ENCODE measurements around the gene SOWAHB.
"Not testable (repeated sequence)": the region's sequence is repeated elsewhere in the genome, so short reads cannot be mapped to it uniquely, and the experiment has no call there.

DNA sequence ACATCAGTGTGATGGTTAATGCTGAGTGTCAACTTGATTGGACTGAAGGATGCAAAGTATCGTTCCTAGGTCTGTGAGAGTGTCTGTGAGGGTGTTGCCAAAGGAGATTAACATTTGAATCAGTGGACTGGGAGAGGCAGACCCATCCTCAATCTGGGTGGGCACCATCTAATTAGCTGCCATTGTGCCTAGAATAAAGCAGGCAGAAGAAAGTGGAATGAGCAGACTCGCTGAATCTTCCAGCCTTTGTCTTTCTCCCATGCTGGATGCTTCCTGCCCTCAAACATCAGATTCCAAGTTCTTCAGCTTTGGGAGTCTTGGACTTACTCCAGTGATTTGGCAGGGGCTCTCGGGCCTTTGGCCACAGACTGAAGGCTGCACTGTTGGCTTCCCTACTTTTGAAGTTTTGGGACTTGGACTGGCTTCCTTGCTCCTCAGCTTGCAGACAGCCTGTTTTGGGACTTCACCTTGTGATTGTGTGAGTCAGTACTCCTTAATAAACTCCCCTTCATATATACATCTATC is 19.2 kb downstream of the SOWAHB start:
- TF ChIP-seq, protein P1, sequence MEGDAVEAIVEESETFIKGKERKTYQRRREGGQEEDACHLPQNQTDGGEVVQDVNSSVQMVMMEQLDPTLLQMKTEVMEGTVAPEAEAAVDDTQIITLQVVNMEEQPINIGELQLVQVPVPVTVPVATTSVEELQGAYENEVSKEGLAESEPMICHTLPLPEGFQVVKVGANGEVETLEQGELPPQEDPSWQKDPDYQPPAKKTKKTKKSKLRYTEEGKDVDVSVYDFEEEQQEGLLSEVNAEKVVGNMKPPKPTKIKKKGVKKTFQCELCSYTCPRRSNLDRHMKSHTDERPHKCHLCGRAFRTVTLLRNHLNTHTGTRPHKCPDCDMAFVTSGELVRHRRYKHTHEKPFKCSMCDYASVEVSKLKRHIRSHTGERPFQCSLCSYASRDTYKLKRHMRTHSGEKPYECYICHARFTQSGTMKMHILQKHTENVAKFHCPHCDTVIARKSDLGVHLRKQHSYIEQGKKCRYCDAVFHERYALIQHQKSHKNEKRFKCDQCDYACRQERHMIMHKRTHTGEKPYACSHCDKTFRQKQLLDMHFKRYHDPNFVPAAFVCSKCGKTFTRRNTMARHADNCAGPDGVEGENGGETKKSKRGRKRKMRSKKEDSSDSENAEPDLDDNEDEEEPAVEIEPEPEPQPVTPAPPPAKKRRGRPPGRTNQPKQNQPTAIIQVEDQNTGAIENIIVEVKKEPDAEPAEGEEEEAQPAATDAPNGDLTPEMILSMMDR (IDR thresholded peaks at IDR 0.05) = not testable (repeated sequence)
- TF ChIP-seq POLR2A, EP300 (IDR thresholded peaks at IDR 0.05): not testable (repeated sequence)
